Endothelial cell of umbilical vein (primary cell): ENCODE results near the gene TAS2R41.

Source experiments
- CTCF ChIP-seq, 2 donors: IDR thresholded peaks; 1 replicate in 1 of 2; 2 replicates in 1 of 2; pipeline ENCODE4 v1.5.1; 2011; ENCODE audit warnings: low read length in 2 of 2, mild to moderate bottlenecking in 2 of 2, moderate library complexity in 2 of 2, control low read depth in 1 of 2, inconsistent platforms in 1 of 2, low read depth in 1 of 2; ENCODE audit not compliant: insufficient read depth in 1 of 2; ENCODE audit errors: extremely low read depth in 1 of 2
- EZH2 ChIP-seq: IDR thresholded peaks from 2 replicates; pipeline ENCODE4 v1.6.1; 2012; ENCODE audit warnings: borderline replicate concordance, low read depth, mild to moderate bottlenecking, moderate library complexity, low read length, inconsistent platforms; ENCODE audit not compliant: severe bottlenecking
- JUN ChIP-seq: IDR thresholded peaks from 2 replicates; pipeline ENCODE4 v1.6.1; 2011; ENCODE audit warnings: borderline replicate concordance, low read depth; ENCODE audit not compliant: insufficient read length, insufficient read depth
- MYC ChIP-seq: IDR thresholded peaks from one replicate; pipeline ENCODE4 v1.6.1; 2011; ENCODE audit warnings: mild to moderate bottlenecking, low read depth, low read length
- POLR2A ChIP-seq: IDR thresholded peaks from 2 replicates; pipeline ENCODE4 v1.6.1; 2012; ENCODE audit warnings: low read depth, mild to moderate bottlenecking, control low read depth, low read length
- POLR2AphosphoS5 ChIP-seq: IDR thresholded peaks from 2 replicates; pipeline ENCODE4 v1.6.1; 2012; ENCODE audit warnings: low read depth, mild to moderate bottlenecking, control low read depth, low read length, moderate library complexity; ENCODE audit not compliant: insufficient read depth

- TF ChIP-seq CTCF (IDR thresholded peaks at IDR 0.05; ENCODE audit: extremely low read depth in 1 of 2, insufficient read depth in 1 of 2, low read depth in 1 of 2, low read length in 2 of 2) (no peak), EZH2 (no peak), POLR2AphosphoS5 (no peak), JUN (no peak), POLR2A (no peak), MYC (no peak)
Measured at GRCh38 chr7:143458263-143458662, 19.4 kb upstream of the TAS2R41 start.
